Natural killer cell (primary cell): ENCODE results near the gene SORCS1. TPM values are rescaled to one million over a fixed set of nuclear protein-coding genes. Genes with fewer than 3 reads are reported as not detected.

Source experiments
- ATAC-seq, 3 donors: fragments of 150-1000 bp in 2 of 3; fragments of 200-7000 bp in 1 of 3; cut with Tn5 transposase; 1 replicate in 1 of 3; 2 replicates in 2 of 3; pipeline ENCODE4 v1.10.0; 2021; ENCODE audit warnings: mild to moderate bottlenecking in 2 of 3, moderate library complexity in 2 of 3
- DNase-seq, 2 donors: peaks; one replicate each; pipeline versions ENCODE4 v3.0.0 to v3.0.0-alpha.2; 2013 to 2021; ENCODE audit warnings: mixed read lengths in 1 of 2
- H3K27ac ChIP-seq: one replicate; pipeline ENCODE4 v1.5.1; 2013; ENCODE audit warnings: mild to moderate bottlenecking, low read length
- H3K27me3 ChIP-seq: one replicate; pipeline ENCODE4 v1.6.1; 2013; ENCODE audit warnings: low read length; ENCODE audit not compliant: control insufficient read depth, insufficient read depth
- H3K36me3 ChIP-seq: one replicate; pipeline ENCODE4 v1.6.1; 2013; ENCODE audit warnings: low read length; ENCODE audit not compliant: control insufficient read depth, insufficient read depth
- H3K4me1 ChIP-seq: one replicate; pipeline ENCODE4 v1.6.1; 2013; ENCODE audit warnings: low read length; ENCODE audit not compliant: control insufficient read depth, insufficient read depth
- H3K4me3 ChIP-seq: one replicate; pipeline ENCODE4 v1.5.1; 2013; ENCODE audit warnings: low read length
- H3K9me3 ChIP-seq: one replicate; pipeline ENCODE4 v1.6.1; 2013; ENCODE audit warnings: low read length; ENCODE audit not compliant: control insufficient read depth, insufficient read depth
- H3K27ac Mint-ChIP-seq, 2 donors: one replicate each; pipeline ENCODE4 v1.8.0; 2022; ENCODE audit warnings: mild to moderate bottlenecking in 2 of 2, mixed read lengths in 2 of 2, moderate library complexity in 1 of 2
- H3K27me3 Mint-ChIP-seq, 2 donors: one replicate each; pipeline ENCODE4 v1.8.0; 2022; ENCODE audit warnings: low read depth in 2 of 2, mixed read lengths in 2 of 2
- H3K36me3 Mint-ChIP-seq: one replicate; pipeline ENCODE4 v1.8.0; 2022; ENCODE audit warnings: mixed read lengths
- H3K4me1 Mint-ChIP-seq, 2 donors: one replicate each; pipeline ENCODE4 v1.8.0; 2022; ENCODE audit warnings: mixed read lengths in 2 of 2
- H3K4me3 Mint-ChIP-seq: one replicate; pipeline ENCODE4 v1.8.0; 2022; ENCODE audit warnings: mild to moderate bottlenecking, moderate library complexity, mixed read lengths
- H3K9me3 Mint-ChIP-seq, 2 donors: one replicate each; pipeline ENCODE4 v1.8.0; 2022; ENCODE audit warnings: mixed read lengths in 2 of 2
- CTCF ChIP-seq: fragments of 200-600 bp; IDR thresholded peaks from one replicate; pipeline ENCODE4 v1.8.0; 2022; ENCODE audit warnings: antibody characterized with exemption
- WGBS: methylation state at CpG from one replicate; pipeline ENCODE4 v1.1.7; 2013; ENCODE audit warnings: missing lambda C conversion rate; ENCODE audit not compliant: insufficient coverage; 5-methylcytosine and 5-hydroxymethylcytosine counted together
- intact Hi-C: fragments of 100-400 bp; cut with micrococcal nuclease; formaldehyde crosslinking; loops from one replicate; pipeline ENCODE4 v1.14.2; 2022
- total RNA-seq, 4 donors: library from RNA; stranded (reverse); fragments of 120-200 nt in 1 of 4; gene quantifications; one replicate each; pipeline versions ENCODE4 v1.2.3 to v1.2.4, GENCODE V29; 2013 to 2022

Gene SORCS1
- total RNA-seq, 3 donors from 2014 or later (not counting 1 experiment from before 2014, with no cell fraction given), result not detected

GRCh38 chr10:106992055-106992454 is 172.5 kb downstream of the SORCS1 start:
- intact Hi-C loops, result no loop called here
- no peak overlapping the region for H3K4me3 Mint-ChIP-seq
- no peak overlapping the region for H3K4me3 ChIP-seq

GRCh38 chr10:106991091-106991490 is 173.4 kb downstream of the SORCS1 start:
- intact Hi-C loops, result no loop called here
- H3K36me3 ChIP-seq, result no peaks in the 10 kb centered on the region
- DNase-seq (no peak), ATAC-seq (no peak)
- H3K9me3 ChIP-seq, result no peaks in the 10 kb centered on the region
- H3K27me3 ChIP-seq, result no peaks in the 10 kb centered on the region
- Mint-ChIP-seq H3K4me3 (no peak overlapping the region), H3K4me1 (no peaks in the 10 kb centered on the region), H3K27me3 (peaks cover 7 to 13% of the 10 kb centered on the region in 2 donors), H3K36me3 (no peaks in the 10 kb centered on the region), H3K9me3 (no peaks in the 10 kb centered on the region), H3K27ac (no peak overlapping the region)
- 81% methylated on average over 4 of the region's 4 CpGs for WGBS
- no peak for TF ChIP-seq CTCF
- H3K27ac ChIP-seq, result no peak overlapping the region
- no peak overlapping the region for H3K4me3 ChIP-seq
- H3K4me1 ChIP-seq, result no peaks in the 10 kb centered on the region

More at GRCh38 chr10:106992055-106992454, 172.5 kb downstream of the SORCS1 start:
- no peak for DNase-seq
- Mint-ChIP-seq H3K27ac (no peak overlapping the region), H3K9me3 (no peaks in the 10 kb centered on the region), H3K36me3 (no peaks in the 10 kb centered on the region), H3K4me1 (no peaks in the 10 kb centered on the region), H3K27me3 (peaks cover 3 to 9% of the 10 kb centered on the region in 2 donors)
- Histone ChIP-seq H3K36me3 (no peaks in the 10 kb centered on the region), H3K27me3 (no peaks in the 10 kb centered on the region), H3K9me3 (no peaks in the 10 kb centered on the region), H3K27ac (no peak overlapping the region), H3K4me1 (no peaks in the 10 kb centered on the region)
- no peak for TF ChIP-seq CTCF
- WGBS, result 83% methylated on average over 2 of the region's 4 CpGs
- no peak for ATAC-seq

GRCh38 chr10:106987362-106987761 is 177.1 kb downstream of the SORCS1 start:
- Histone ChIP-seq H3K4me3 (no peak overlapping the region), H3K4me1 (no peaks in the 10 kb centered on the region), H3K9me3 (no peaks in the 10 kb centered on the region), H3K27ac (no peak overlapping the region), H3K27me3 (no peaks in the 10 kb centered on the region), H3K36me3 (no peaks in the 10 kb centered on the region)
- TF ChIP-seq CTCF, result no peak
- Mint-ChIP-seq H3K9me3 (no peaks in the 10 kb centered on the region), H3K27ac (no peak overlapping the region), H3K4me1 (no peaks in the 10 kb centered on the region), H3K27me3 (peaks cover 7 to 13% of the 10 kb centered on the region in 2 donors), H3K4me3 (no peak overlapping the region), H3K36me3 (no peaks in the 10 kb centered on the region)
- intact Hi-C loops, result no loop called here
- DNase-seq (no peak), ATAC-seq (no peak)
- WGBS, result 91% methylated on average over 5 of the region's 5 CpGs

- Histone ChIP-seq H3K4me1 (no peaks in the 10 kb centered on the region), H3K4me3 (no peak overlapping the region), H3K9me3 (no peaks in the 10 kb centered on the region), H3K27ac (no peak overlapping the region), H3K36me3 (no peaks in the 10 kb centered on the region), H3K27me3 (no peaks in the 10 kb centered on the region)
- no peak for DNase-seq
- Mint-ChIP-seq H3K27me3 (peaks cover 4 to 6% of the 10 kb centered on the region in 2 donors), H3K4me3 (no peak overlapping the region), H3K36me3 (no peaks in the 10 kb centered on the region), H3K9me3 (no peaks in the 10 kb centered on the region), H3K27ac (no peak overlapping the region), H3K4me1 (peaks cover 13 to 16% of the 10 kb centered on the region in 2 donors)
- no peak for ATAC-seq
- intact Hi-C loops, result no loop called here
- no peak for TF ChIP-seq CTCF
- 80% methylated on average over 1 of the region's 4 CpGs for WGBS
Observed at GRCh38 chr10:106982268-106982667, 182.2 kb downstream of the SORCS1 start.
